Measurements from ENCODE around the gene CLDN18. TPM values are rescaled to one million over a fixed set of nuclear protein-coding genes. Genes with fewer than 3 reads are reported as not detected.

Gene CLDN18
- total and polyA plus RNA-seq, 7 donors: 0.10 to 1.8 TPM; not detected in 5

GRCh38 chr3:138005627-138006026 lies 4.3 kb upstream of the CLDN18 start:
- Histone ChIP-seq H3K36me3 (no peaks in the 10 kb centered on the region), H3K4me3 (no peak overlapping the region), H3K9me3 (no peaks in the 10 kb centered on the region), H3K27ac (no peak overlapping the region), H3K27me3 (no peaks in the 10 kb centered on the region), H3K4me1 (no peaks in the 10 kb centered on the region)
- DNase-seq: no peak
- TF ChIP-seq POLR2AphosphoS5 (IDR thresholded peaks at IDR 0.05) (no peak), CTCF (IDR thresholded peaks at IDR 0.05) (no peak), EP300 (IDR thresholded peaks at IDR 0.05) (no peak), POLR2A (IDR thresholded peaks at IDR 0.05) (no peak)
- intact Hi-C loops (cut with DNase I): no loop called here

- H3K4me1 ChIP-seq: no peaks in the 10 kb centered on the region
- TF ChIP-seq CTCF (IDR thresholded peaks at IDR 0.05) (no peak), POLR2A (IDR thresholded peaks at IDR 0.05) (no peak), POLR2AphosphoS5 (IDR thresholded peaks at IDR 0.05) (no peak), EP300 (IDR thresholded peaks at IDR 0.05) (no peak)
- no peaks in the 10 kb centered on the region for H3K9me3 ChIP-seq
- H3K4me3 ChIP-seq: no peak overlapping the region
- 19 to 48% methylated on average over 1 of the region's 1 CpG for WGBS, 2 donors
- H3K27ac ChIP-seq: no peak overlapping the region
- H3K27me3 ChIP-seq: no peaks in the 10 kb centered on the region
- intact Hi-C loops (cut with DNase I): no loop called here
- H3K36me3 ChIP-seq: no peaks in the 10 kb centered on the region
- DNase-seq: no peak
Measured at GRCh38 chr3:138007898-138008297, 2.1 kb upstream of the CLDN18 start.

- Histone ChIP-seq H3K27ac (no peak overlapping the region), H3K9me3 (no peaks in the 10 kb centered on the region), H3K4me1 (no peaks in the 10 kb centered on the region), H3K36me3 (no peaks in the 10 kb centered on the region), H3K4me3 (no peak overlapping the region), H3K27me3 (no peaks in the 10 kb centered on the region)
- no peak for TF ChIP-seq CTCF (IDR thresholded peaks at IDR 0.05)
- 93 to 94% methylated on average over 14 of the region's 14 CpGs for WGBS, 2 donors
- intact Hi-C loops (cut with DNase I): no loop called here
- DNase-seq: no peak
Measured at GRCh38 chr3:138010273-138010590, 267 bp downstream of the CLDN18 start.

- H3K9me3 ChIP-seq: no peaks in the 10 kb centered on the region
- H3K4me1 ChIP-seq: no peaks in the 10 kb centered on the region
- WGBS, 2 donors: 60 to 73% methylated on average over 2 of the region's 2 CpGs
- intact Hi-C loops (cut with DNase I): no loop called here
- H3K27ac ChIP-seq: no peak overlapping the region
- no peaks in the 10 kb centered on the region for H3K27me3 ChIP-seq
- H3K36me3 ChIP-seq: no peaks in the 10 kb centered on the region
- H3K4me3 ChIP-seq: no peak overlapping the region
- no peak for DNase-seq
- no peak for TF ChIP-seq CTCF (IDR thresholded peaks at IDR 0.05)
- TF ChIP-seq POLR2A (IDR thresholded peaks at IDR 0.05): no peak
- no peak for TF ChIP-seq POLR2AphosphoS5 (IDR thresholded peaks at IDR 0.05)
- no peak for TF ChIP-seq EP300 (IDR thresholded peaks at IDR 0.05)
Measured at GRCh38 chr3:138011722-138012121, 1.8 kb downstream of the CLDN18 start.

GRCh38 chr3:138012526-138012925 lies 2.6 kb downstream of the CLDN18 start:
- WGBS, 2 donors: 68 to 80% methylated on average over 4 of the region's 4 CpGs
- H3K27me3 ChIP-seq: no peaks in the 10 kb centered on the region
- no peak for DNase-seq
- no peaks in the 10 kb centered on the region for H3K4me1 ChIP-seq
- no peaks in the 10 kb centered on the region for H3K9me3 ChIP-seq
- intact Hi-C loops (cut with DNase I): no loop called here
- TF ChIP-seq POLR2A (IDR thresholded peaks at IDR 0.05): no peak
- TF ChIP-seq POLR2AphosphoS5 (IDR thresholded peaks at IDR 0.05): no peak
- no peak for TF ChIP-seq EP300 (IDR thresholded peaks at IDR 0.05)
- TF ChIP-seq CTCF (IDR thresholded peaks at IDR 0.05): no peak
- H3K4me3 ChIP-seq: no peak overlapping the region
- H3K36me3 ChIP-seq: no peaks in the 10 kb centered on the region
- H3K27ac ChIP-seq: no peak overlapping the region

Measured in sigmoid colon (tissue), 7 donors.